Vagina (tissue), 2 donors: ENCODE results near the gene LIMK1.

Source experiments
- CTCF ChIP-seq, 3 experiments: fragments of 450-650 bp in 2 of 3; fragments of 200-600 bp in 1 of 3; sonication (generic) in 1 of 3; IDR thresholded peaks; one replicate each; pipeline ENCODE4 v1.5.1; 2017 to 2019; ENCODE audit warnings: antibody characterized with exemption in 3 of 3, mild to moderate bottlenecking in 2 of 3, moderate library complexity in 2 of 3
- POLR2A ChIP-seq, 2 donors: fragments of 450-650 bp; IDR thresholded peaks; one replicate each; pipeline ENCODE4 v1.6.1; 2017; ENCODE audit warnings: antibody characterized with exemption in 2 of 2, mild to moderate bottlenecking in 2 of 2, moderate library complexity in 2 of 2
- POLR2AphosphoS5 ChIP-seq, 2 donors: sonication (generic); formaldehyde crosslinking; IDR thresholded peaks; one replicate each; pipeline ENCODE4 v1.9.0; 2017; ENCODE audit warnings: antibody characterized with exemption in 2 of 2, mild to moderate bottlenecking in 2 of 2, low read depth in 1 of 2; ENCODE audit not compliant: insufficient read depth in 1 of 2

GRCh38 chr7:74097937-74098614 is 14.5 kb downstream of the LIMK1 start:
- TF ChIP-seq CTCF (IDR thresholded peaks at IDR 0.05) (no peak), POLR2A (IDR thresholded peaks at IDR 0.05) (peak in 1 of 2 donors; percentile 25), POLR2AphosphoS5 (IDR thresholded peaks at IDR 0.05; ENCODE audit: insufficient read depth in 1 of 2, low read depth in 1 of 2) (peak; percentile 69 to 71)
